K562 (cell line): ENCODE measurements around the gene GCHFR. TPM values are rescaled to one million over a fixed set of nuclear protein-coding genes. Genes with fewer than 3 reads are reported as not detected.

ENCODE experiments used
- BACH1 ChIP-seq: fragments of 200-800 bp; sonication (Bioruptor generic); IDR thresholded peaks from 2 replicates; pipeline ENCODE4 v1.6.1; 2016; ENCODE audit warnings: missing genetic modification characterization, missing compliant biosample characterization
- CLOCK ChIP-seq: fragments of 250-450 bp; sonication (Bioruptor Pico); IDR thresholded peaks from 2 replicates; pipeline ENCODE4 v1.4.0; 2020; ENCODE audit warnings: mild to moderate bottlenecking, moderate library complexity, borderline replicate concordance
- E2F6 ChIP-seq, 2 experiments: IDR thresholded peaks; 2 replicates each; pipeline ENCODE4 v1.6.1; 2011; ENCODE audit warnings: borderline replicate concordance in 1 of 2, control low read depth in 1 of 2, low read depth in 1 of 2, low read length in 1 of 2, mild to moderate bottlenecking in 1 of 2, mixed read lengths in 1 of 2, moderate library complexity in 1 of 2; ENCODE audit not compliant: insufficient read depth in 1 of 2, insufficient read length in 1 of 2, poor library complexity in 1 of 2, severe bottlenecking in 1 of 2; ENCODE audit errors: extremely low read depth in 1 of 2
- FOXM1 ChIP-seq, 2 experiments: fragments of 450-650 bp in 1 of 2; sonication (generic) in 1 of 2; formaldehyde crosslinking in 1 of 2; IDR thresholded peaks; 2 replicates each; pipeline versions ENCODE4 v1.6.1 to v1.9.0; 2017 to 2022; ENCODE audit warnings: low read depth in 2 of 2, mild to moderate bottlenecking in 2 of 2, missing genetic modification reagents in 1 of 2, moderate library complexity in 1 of 2
- HDGF ChIP-seq: fragments of 450-650 bp; IDR thresholded peaks from 2 replicates; pipeline ENCODE4 v1.6.1; 2016
- MED1 ChIP-seq: sonication (generic); formaldehyde crosslinking; IDR thresholded peaks from 2 replicates; pipeline ENCODE4 v1.8.1; 2023; ENCODE audit warnings: missing genetic modification reagents, borderline replicate concordance
- PHF8 ChIP-seq: fragments of 200-600 bp; sonication (generic); IDR thresholded peaks from 2 replicates; pipeline ENCODE4 v1.6.1; 2012; ENCODE audit warnings: mixed run types, mild to moderate bottlenecking, inconsistent platforms, low read length, moderate library complexity, borderline replicate concordance
- TEAD1 ChIP-seq, 2 experiments: fragments of 450-650 bp in 1 of 2; sonication (generic) in 1 of 2; formaldehyde crosslinking; IDR thresholded peaks; 2 replicates each; pipeline versions ENCODE4 v1.4.0 to v1.8.0; 2020 to 2022; ENCODE audit warnings: mild to moderate bottlenecking in 2 of 2, missing genetic modification reagents in 1 of 2
- XRCC5 ChIP-seq: fragments of 200-400 bp; formaldehyde crosslinking; IDR thresholded peaks from 2 replicates; pipeline ENCODE4 v1.6.1; 2017; ENCODE audit warnings: low read depth, mild to moderate bottlenecking, low read length
- ZNF23 ChIP-seq: fragments of 250-450 bp; sonication (Bioruptor Pico); IDR thresholded peaks from 2 replicates; pipeline ENCODE4 v1.4.0; 2020; ENCODE audit warnings: mild to moderate bottlenecking
- ZNF347 ChIP-seq: fragments of 450-650 bp; formaldehyde crosslinking; IDR thresholded peaks from 2 replicates; pipeline ENCODE4 v1.4.0; 2020; ENCODE audit warnings: low read depth, mild to moderate bottlenecking, moderate library complexity
- ZNF395 ChIP-seq: fragments of 200-800 bp; sonication (Bioruptor generic); IDR thresholded peaks from 2 replicates; pipeline ENCODE4 v1.6.1; 2017; ENCODE audit warnings: missing genetic modification characterization, missing compliant biosample characterization
- ZNF449 ChIP-seq: fragments of 250-450 bp; sonication (Bioruptor Pico); IDR thresholded peaks from 2 replicates; pipeline ENCODE4 v1.8.0; 2022; ENCODE audit warnings: moderate library complexity, mild to moderate bottlenecking, inconsistent platforms
- polyA plus RNA-seq, 8 experiments: library from polyadenylated mRNA; depleted of rRNA in 4 of 8; stranded (reverse) in 5 of 8; unstranded in 3 of 8; fragments of >200 nt; fragmentation: Nextera tagmentation in 2 of 8; fragmentation: Illumina TruSeq in 1 of 8; extraction: Ambion mirVana in 2 of 8; extraction: Trizol in 1 of 8; gene quantifications; 2 replicates each; pipeline versions ENCODE4 v1.2.1 to v1.2.3, GENCODE V29; 2011 to 2014; ENCODE audit warnings: inconsistent platforms in 1 of 8, missing spikeins in 1 of 8
- total RNA-seq, 7 experiments: library from RNA; depleted of rRNA in 6 of 7; stranded (reverse); fragments of >200 nt in 6 of 7; fragmentation: Illumina TruSeq in 2 of 7; extraction: Trizol in 2 of 7; gene quantifications; 2 replicates each; pipeline versions ENCODE4 v1.2.1 to v1.2.3, GENCODE V29; 2011 to 2021; ENCODE audit warnings: low replicate concordance in 1 of 7

Gene GCHFR
- total and polyA plus RNA-seq, 9 of the 15 experiments (the other 6 are each of a cell fraction or from before 2014, with no cell fraction given), result 8.7 to 83.5 (median 20.8) TPM

GRCh38 chr15:40807028-40807887 is 43.4 kb downstream of the GCHFR start, which contains the start of the genes DNAJC17 and ZFYVE19 (continued):
- TF ChIP-seq CLOCK (no peak), E2F6 (IDR thresholded peaks at IDR 0.05; ENCODE audit: borderline replicate concordance in 1 of 2, extremely low read depth in 1 of 2, insufficient read depth in 1 of 2, insufficient read length in 1 of 2, low read depth in 1 of 2, low read length in 1 of 2, poor library complexity in 1 of 2, severe bottlenecking in 1 of 2) (peak; percentile 56 to 68), ZNF23 (CRISPR knock-in tag) (no peak), ZNF449 (CRISPR knock-in tag) (no peak), ZNF395 (CRISPR knock-in tag) (no peak), BACH1 (tag) (peak; percentile 34; the same call in 1 of the 2 replicates), ZNF347 (CRISPR knock-in tag) (no peak), MED1 (CRISPR knock-in tag) (no peak), XRCC5 (no peak), TEAD1 (CRISPR knock-in tag; IDR thresholded peaks at IDR 0.05) (0 out of 4 replicates have a peak, but pooled peaks of 1 of the 2 experiments have one; percentile 50), FOXM1 (IDR thresholded peaks at IDR 0.05; ENCODE audit: low read depth) (no peak), FOXM1 (CRISPR knock-in tag; IDR thresholded peaks at IDR 0.05; ENCODE audit: low read depth) (no peak), PHF8 (peak; percentile 97), HDGF (0 out of 2 replicates have a peak, but pooled peaks have one; percentile 47)
